K562 (cell line): ENCODE results near the gene ANKZF1. TPM values are rescaled to one million over a fixed set of nuclear protein-coding genes. Genes with fewer than 3 reads are reported as not detected.

Source experiments
- KAT8 ChIP-seq: fragments of 450-650 bp; IDR thresholded peaks from 2 replicates; pipeline ENCODE4 v1.6.1; 2016; ENCODE audit warnings: low read depth, mild to moderate bottlenecking
- MGA ChIP-seq: fragments of 450-650 bp; IDR thresholded peaks from 2 replicates; pipeline ENCODE4 v1.6.1; 2016; ENCODE audit warnings: mild to moderate bottlenecking, moderate library complexity
- TBP ChIP-seq: optimal IDR thresholded peaks from 2 replicates; pipeline ENCODE3; 2011; ENCODE audit warnings: low read depth, low read length, improper control_type of control experiment
- polyA plus RNA-seq, 8 experiments: library from polyadenylated mRNA; depleted of rRNA in 4 of 8; stranded (reverse) in 5 of 8; unstranded in 3 of 8; fragments of >200 nt; fragmentation: Nextera tagmentation in 2 of 8; fragmentation: Illumina TruSeq in 1 of 8; extraction: Ambion mirVana in 2 of 8; extraction: Trizol in 1 of 8; gene quantifications; 2 replicates each; pipeline versions ENCODE4 v1.2.1 to v1.2.3, GENCODE V29; 2011 to 2014; ENCODE audit warnings: inconsistent platforms in 1 of 8, missing spikeins in 1 of 8
- total RNA-seq, 7 experiments: library from RNA; depleted of rRNA in 6 of 7; stranded (reverse); fragments of >200 nt in 6 of 7; fragmentation: Illumina TruSeq in 2 of 7; extraction: Trizol in 2 of 7; gene quantifications; 2 replicates each; pipeline versions ENCODE4 v1.2.1 to v1.2.3, GENCODE V29; 2011 to 2021; ENCODE audit warnings: low replicate concordance in 1 of 7

Gene ANKZF1
- total and polyA plus RNA-seq, 9 of the 15 experiments (the other 6 are each of a cell fraction or from before 2014, with no cell fraction given): 3.1 to 60.6 (median 31.0) TPM

GRCh38 chr2:219270055-219270372 lies 40.4 kb downstream of the ANKZF1 start (continued):
- TF ChIP-seq MGA: no peak
- no peak for TF ChIP-seq KAT8
- TF ChIP-seq TBP: no peak
